Gastrocnemius medialis (tissue), 4 donors: ENCODE data around the gene PLAGL1.

Experiments used
- CTCF ChIP-seq, 5 experiments: fragments of 450-650 bp in 3 of 5; fragments of 200-600 bp in 2 of 5; sonication (generic) in 2 of 5; IDR thresholded peaks in 4 of 5; conservative IDR thresholded peaks in 1 of 5; 1 replicate in 4 of 5; 2 replicates in 1 of 5; pipeline ENCODE4 v1.5.1; 2016 to 2019; ENCODE audit warnings: antibody characterized with exemption in 5 of 5, mild to moderate bottlenecking in 3 of 5, moderate library complexity in 3 of 5
- POLR2A ChIP-seq, 2 donors: fragments of 450-650 bp; IDR thresholded peaks; one replicate each; pipeline ENCODE4 v1.6.1; 2017; ENCODE audit warnings: antibody characterized with exemption in 2 of 2, mild to moderate bottlenecking in 2 of 2, moderate library complexity in 2 of 2

GRCh38 chr6:143963158-143963919 lies 44.7 kb downstream of the PLAGL1 start:
- TF ChIP-seq CTCF (IDR thresholded peaks at IDR 0.05 in 4 of 5, conservative IDR thresholded peaks at IDR 0.05 in 1 of 5) (no peak), POLR2A (IDR thresholded peaks at IDR 0.05) (no peak)
